Measurements from ENCODE around the gene ERMARD. TPM values are rescaled to one million over a fixed set of nuclear protein-coding genes. Genes with fewer than 3 reads are reported as not detected.
A peak's percentile ranks its signal among the peaks of the same experiment; 100 is the strongest.

ERMARD gene
- total RNA-seq, 1 donor from 2014 or later, result 26.1 TPM

DNA sequence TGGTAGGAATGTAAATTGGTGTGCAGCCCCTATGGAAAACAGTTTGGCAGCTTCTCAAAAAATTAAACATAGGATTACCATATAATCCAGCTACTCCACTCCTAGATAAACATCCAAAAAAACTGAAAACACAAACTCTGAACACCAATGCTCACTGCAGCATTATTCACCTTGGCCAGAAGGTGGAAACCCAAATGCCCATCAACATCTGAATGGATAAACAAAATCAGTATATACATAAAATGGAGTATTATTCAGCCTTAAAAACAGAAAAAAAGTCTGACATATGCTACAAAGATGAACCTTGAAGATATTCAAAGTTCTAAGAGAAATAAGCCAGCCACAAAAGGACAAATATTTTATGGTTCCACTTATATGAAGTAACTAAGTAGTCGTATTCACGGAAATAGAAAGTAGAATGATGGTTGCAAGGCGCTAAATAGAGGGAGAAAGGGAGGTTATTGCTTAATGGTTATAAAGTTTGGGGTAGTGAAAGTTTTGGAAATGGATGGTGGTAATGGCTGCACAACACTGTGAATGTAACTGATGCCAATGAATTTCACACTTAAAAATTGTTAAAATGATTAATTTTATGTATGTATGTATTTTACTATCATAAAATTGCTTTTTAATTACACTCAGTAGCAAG, 31.1 kb upstream of the ERMARD start:
- H3K4me1 Mint-ChIP-seq (ENCODE audit: low read depth), result peaks cover 30% of the 10 kb centered on the region
- no peaks in the 10 kb centered on the region for H3K9me3 Mint-ChIP-seq (ENCODE audit: low read depth)
- no peak for DNase-seq (ENCODE audit: low spot score)
- H3K4me3 Mint-ChIP-seq (ENCODE audit: unreplicated experiment), result no peak overlapping the region
- H3K27me3 Mint-ChIP-seq (ENCODE audit: low read depth), result no peaks in the 10 kb centered on the region
- TF ChIP-seq, protein P1, sequence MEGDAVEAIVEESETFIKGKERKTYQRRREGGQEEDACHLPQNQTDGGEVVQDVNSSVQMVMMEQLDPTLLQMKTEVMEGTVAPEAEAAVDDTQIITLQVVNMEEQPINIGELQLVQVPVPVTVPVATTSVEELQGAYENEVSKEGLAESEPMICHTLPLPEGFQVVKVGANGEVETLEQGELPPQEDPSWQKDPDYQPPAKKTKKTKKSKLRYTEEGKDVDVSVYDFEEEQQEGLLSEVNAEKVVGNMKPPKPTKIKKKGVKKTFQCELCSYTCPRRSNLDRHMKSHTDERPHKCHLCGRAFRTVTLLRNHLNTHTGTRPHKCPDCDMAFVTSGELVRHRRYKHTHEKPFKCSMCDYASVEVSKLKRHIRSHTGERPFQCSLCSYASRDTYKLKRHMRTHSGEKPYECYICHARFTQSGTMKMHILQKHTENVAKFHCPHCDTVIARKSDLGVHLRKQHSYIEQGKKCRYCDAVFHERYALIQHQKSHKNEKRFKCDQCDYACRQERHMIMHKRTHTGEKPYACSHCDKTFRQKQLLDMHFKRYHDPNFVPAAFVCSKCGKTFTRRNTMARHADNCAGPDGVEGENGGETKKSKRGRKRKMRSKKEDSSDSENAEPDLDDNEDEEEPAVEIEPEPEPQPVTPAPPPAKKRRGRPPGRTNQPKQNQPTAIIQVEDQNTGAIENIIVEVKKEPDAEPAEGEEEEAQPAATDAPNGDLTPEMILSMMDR (IDR thresholded peaks at IDR 0.05), result peak; percentile 44
- H3K27ac Mint-ChIP-seq (ENCODE audit: unreplicated experiment), result no peak overlapping the region
- peaks cover 7% of the 10 kb centered on the region for H3K36me3 Mint-ChIP-seq (ENCODE audit: low read depth)

DNA sequence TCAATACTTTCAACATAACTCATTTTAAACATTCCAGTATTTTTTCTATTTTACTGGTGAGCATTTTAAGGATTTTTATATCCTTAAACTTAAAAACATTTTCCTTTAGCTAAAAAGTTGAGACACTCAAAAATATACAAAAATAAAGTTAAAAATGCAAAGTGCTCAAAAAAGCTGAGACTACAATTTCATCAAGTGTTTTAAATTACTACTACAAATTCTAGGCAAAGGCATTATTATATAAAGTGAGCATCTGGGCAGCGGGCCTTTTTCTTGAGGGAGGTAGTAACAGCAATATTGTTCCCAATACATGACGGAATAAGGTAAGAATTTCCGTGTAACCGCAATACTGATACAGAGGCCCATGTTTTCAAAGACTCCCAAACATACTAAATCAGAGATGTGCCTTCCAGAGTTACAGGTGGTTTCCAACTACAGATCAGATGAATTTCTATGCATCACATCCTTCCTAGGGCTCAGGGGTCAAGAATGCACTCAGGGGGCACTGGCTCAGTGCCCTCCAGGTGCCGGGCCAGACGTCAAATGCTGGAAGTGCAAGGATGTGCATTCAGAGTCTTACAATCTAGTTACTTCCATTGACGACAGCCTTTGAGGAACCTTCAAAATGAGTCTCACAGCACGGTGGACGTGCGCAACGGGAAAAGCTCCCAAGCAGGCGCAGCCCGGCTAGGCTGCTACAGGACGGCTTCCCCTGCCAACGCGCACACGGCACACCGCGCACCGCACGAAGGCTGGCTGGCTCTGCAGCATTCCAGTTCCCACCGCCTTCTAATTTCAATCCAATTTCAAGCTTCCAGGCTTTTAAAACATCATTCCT, 28.8 kb upstream of the ERMARD start:
- H3K4me1 Mint-ChIP-seq (ENCODE audit: low read depth), result peaks cover 37% of the 10 kb centered on the region
- no peaks in the 10 kb centered on the region for H3K36me3 Mint-ChIP-seq (ENCODE audit: low read depth)
- peak overlapping the region; percentile 87 for H3K4me3 Mint-ChIP-seq (ENCODE audit: unreplicated experiment)
- peak overlapping the region; percentile 94 for H3K27ac Mint-ChIP-seq (ENCODE audit: unreplicated experiment)
- H3K9me3 Mint-ChIP-seq (ENCODE audit: low read depth), result no peaks in the 10 kb centered on the region
- TF ChIP-seq, protein P1 (IDR thresholded peaks at IDR 0.05), result no peak
- H3K27me3 Mint-ChIP-seq (ENCODE audit: low read depth), result no peaks in the 10 kb centered on the region
- DNase-seq (ENCODE audit: low spot score), result no peak

DNA sequence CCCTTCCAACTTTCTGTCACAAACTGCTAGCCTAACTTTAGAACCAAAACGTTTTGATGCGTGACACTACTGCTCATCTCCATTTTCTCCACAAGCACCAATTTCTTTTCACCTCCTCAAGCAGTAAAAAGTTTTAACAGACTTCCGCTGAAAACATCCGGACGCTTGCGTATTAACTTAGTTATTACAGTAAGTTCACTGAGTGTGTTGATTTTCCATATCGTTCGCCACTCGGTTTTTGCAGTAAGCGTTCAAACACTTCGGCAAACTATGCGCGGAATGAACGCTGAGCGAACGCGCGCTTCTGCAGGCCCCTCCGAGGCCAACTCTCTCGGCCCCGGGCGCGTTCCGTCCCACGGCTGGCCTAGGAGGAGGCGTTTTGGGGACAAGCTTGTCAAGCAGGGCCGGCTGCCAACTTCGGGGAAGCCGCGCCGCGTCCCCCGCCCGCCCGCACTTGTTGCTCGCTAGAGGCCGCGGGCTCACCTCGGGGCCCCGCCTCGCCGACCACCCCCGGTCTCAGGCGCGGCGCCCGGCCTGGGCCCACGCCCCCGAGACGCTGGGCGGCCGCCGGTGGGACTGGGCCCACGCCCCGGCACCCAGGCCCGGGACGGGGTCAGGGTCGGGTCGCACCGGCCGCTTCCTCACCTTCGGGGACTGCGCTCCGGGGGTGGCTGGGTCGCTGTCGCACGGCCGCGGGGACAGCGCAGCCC, 28.1 kb upstream of the ERMARD start:
- H3K27me3 Mint-ChIP-seq (ENCODE audit: low read depth), result no peaks in the 10 kb centered on the region
- DNase-seq (ENCODE audit: low spot score), result no peak
- peak overlapping the region; percentile 87 for H3K4me3 Mint-ChIP-seq (ENCODE audit: unreplicated experiment)
- TF ChIP-seq, protein P1 (IDR thresholded peaks at IDR 0.05), result no peak
- peak overlapping the region; percentile 94 for H3K27ac Mint-ChIP-seq (ENCODE audit: unreplicated experiment)
- peaks cover 37% of the 10 kb centered on the region for H3K4me1 Mint-ChIP-seq (ENCODE audit: low read depth)
- no peaks in the 10 kb centered on the region for H3K9me3 Mint-ChIP-seq (ENCODE audit: low read depth)
- H3K36me3 Mint-ChIP-seq (ENCODE audit: low read depth), result no peaks in the 10 kb centered on the region

DNA sequence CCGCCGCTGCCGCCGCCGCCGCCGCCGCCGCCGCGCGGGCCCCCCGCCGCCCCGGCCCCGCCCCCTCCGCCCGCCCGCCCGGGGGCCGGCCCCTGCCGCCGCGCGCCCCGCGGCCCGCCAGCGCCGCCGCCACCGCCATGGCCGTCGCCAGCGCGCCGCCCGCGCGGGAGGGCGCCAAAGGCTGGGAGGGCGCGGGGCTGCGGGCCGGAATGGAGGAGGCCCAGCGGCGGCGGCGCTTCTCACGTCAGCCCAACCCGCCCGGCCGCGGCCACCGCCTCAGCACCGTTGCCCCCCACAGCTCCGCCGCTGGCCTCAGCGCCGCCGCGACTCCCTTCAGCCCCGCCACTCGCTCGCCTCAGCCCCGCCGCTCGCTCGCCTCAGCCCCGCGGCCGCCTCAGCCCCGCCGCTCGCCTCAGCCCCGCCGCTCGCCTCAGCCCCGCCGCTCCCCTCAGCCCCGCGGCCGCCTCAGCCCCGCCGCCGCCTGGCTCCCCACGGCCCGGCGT, 27.4 kb upstream of the ERMARD start:
- Mint-ChIP-seq H3K36me3 (ENCODE audit: low read depth) (no peaks in the 10 kb centered on the region), H3K9me3 (ENCODE audit: low read depth) (no peaks in the 10 kb centered on the region), H3K4me1 (ENCODE audit: low read depth) (peaks cover 35% of the 10 kb centered on the region), H3K27ac (ENCODE audit: unreplicated experiment) (no peak overlapping the region), H3K4me3 (ENCODE audit: unreplicated experiment) (peak overlapping the region; percentile 58), H3K27me3 (ENCODE audit: low read depth) (no peaks in the 10 kb centered on the region)
- TF ChIP-seq, protein P1 (IDR thresholded peaks at IDR 0.05), result no peak
- no peak for DNase-seq (ENCODE audit: low spot score)

All from chondrocyte (in vitro differentiated cells).